ENCODE results near the gene SUSD2. TPM values are rescaled to one million over a fixed set of nuclear protein-coding genes. Genes with fewer than 3 reads are reported as not detected.
"Not testable (repeated sequence)": the region's sequence is repeated elsewhere in the genome, so short reads cannot be mapped to it uniquely, and the experiment has no call there.

SUSD2 gene
- total RNA-seq, 4 donors from 2014 or later: 10.7 to 367 (median 209) TPM

DNA sequence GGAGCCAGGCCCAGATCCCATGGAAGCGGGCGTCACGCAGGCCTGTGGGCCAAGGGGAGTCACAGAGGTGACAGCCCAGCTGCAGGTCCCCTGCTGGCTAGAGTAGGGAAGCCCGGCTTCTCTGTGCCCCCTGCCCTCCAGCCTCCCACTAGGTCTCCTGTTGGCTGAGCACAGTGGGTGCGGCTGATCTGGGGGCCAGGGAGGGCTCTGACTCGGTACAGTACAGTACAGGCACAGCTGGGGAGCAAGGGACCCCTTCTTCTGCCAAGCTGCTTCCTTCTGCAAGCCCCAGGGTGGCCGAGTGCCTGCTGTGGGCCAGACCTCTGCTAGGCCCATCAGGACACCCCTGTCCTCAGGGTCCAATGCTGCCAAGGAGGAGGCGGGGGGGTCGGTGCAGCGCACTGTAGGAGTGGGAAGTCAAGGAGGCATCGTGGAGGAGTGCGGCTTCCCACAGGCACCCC, 10.1 kb downstream of the SUSD2 start:
- Histone ChIP-seq H3K27me3 (no peaks in the 10 kb centered on the region), H3K4me3 (no peak overlapping the region), H3K27ac (no peak overlapping the region), H3K36me3 (no peaks in the 10 kb centered on the region), H3K9me3 (no peaks in the 10 kb centered on the region), H3K4me1 (peaks cover 0 to 12% (median 0%) of the 10 kb centered on the region in 4 donors)
- no peak for DNase-seq
- TF ChIP-seq POLR2A (IDR thresholded peaks at IDR 0.05): no peak
- TF ChIP-seq, protein P1, sequence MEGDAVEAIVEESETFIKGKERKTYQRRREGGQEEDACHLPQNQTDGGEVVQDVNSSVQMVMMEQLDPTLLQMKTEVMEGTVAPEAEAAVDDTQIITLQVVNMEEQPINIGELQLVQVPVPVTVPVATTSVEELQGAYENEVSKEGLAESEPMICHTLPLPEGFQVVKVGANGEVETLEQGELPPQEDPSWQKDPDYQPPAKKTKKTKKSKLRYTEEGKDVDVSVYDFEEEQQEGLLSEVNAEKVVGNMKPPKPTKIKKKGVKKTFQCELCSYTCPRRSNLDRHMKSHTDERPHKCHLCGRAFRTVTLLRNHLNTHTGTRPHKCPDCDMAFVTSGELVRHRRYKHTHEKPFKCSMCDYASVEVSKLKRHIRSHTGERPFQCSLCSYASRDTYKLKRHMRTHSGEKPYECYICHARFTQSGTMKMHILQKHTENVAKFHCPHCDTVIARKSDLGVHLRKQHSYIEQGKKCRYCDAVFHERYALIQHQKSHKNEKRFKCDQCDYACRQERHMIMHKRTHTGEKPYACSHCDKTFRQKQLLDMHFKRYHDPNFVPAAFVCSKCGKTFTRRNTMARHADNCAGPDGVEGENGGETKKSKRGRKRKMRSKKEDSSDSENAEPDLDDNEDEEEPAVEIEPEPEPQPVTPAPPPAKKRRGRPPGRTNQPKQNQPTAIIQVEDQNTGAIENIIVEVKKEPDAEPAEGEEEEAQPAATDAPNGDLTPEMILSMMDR (IDR thresholded peaks at IDR 0.05): no peak

DNA sequence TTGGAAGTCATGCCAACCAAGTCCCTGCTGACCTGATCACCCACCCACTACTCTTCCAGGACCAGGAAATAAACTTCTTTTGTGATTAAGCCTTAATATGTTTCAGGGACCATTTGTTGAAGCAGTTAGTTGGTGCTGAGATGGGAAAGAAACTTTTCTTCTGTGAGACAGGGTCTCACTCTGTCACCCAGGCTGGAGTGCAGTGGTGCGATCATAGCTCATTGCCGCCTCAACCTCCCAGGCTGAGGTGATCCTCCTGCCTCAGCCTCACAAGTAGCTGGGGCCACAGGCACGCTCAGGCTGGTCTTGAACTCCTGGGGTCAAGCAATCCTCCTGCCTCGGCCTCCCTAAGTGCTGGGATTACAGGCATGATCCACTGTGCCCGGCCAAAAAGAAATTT, 10.6 kb downstream of the SUSD2 start:
- no peak for DNase-seq
- Histone ChIP-seq H3K27me3 (no peaks in the 10 kb centered on the region), H3K4me3 (no peak overlapping the region), H3K9me3 (no peaks in the 10 kb centered on the region), H3K36me3 (no peaks in the 10 kb centered on the region), H3K27ac (no peak overlapping the region), H3K4me1 (peaks cover 0 to 12% (median 0%) of the 10 kb centered on the region in 4 donors)
- TF ChIP-seq, protein P1 (IDR thresholded peaks at IDR 0.05): no peak
- no peak for TF ChIP-seq POLR2A (IDR thresholded peaks at IDR 0.05)

DNA sequence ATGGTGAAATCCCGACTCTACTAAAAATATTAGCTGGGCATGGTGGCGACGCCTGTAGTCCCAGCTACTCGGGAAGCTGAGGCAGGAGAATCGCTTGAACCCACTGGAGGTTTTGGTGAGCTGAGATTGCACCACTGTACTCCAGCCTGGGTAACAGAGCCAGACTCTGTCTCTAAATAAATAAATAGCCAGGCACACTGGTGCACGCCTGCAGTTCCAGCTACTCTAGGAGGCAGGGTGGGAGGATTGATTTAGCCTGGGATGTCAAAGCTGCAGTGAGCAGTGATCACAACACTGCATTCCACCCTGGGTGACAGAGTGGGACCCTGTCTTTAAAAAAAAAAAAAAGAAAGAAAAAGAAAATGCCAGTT, 17.4 kb downstream of the SUSD2 start:
- no peak overlapping the region for H3K27ac ChIP-seq
- H3K36me3 ChIP-seq: no peaks in the 10 kb centered on the region
- H3K4me3 ChIP-seq: no peak overlapping the region
- H3K27me3 ChIP-seq: no peaks in the 10 kb centered on the region
- no peak for DNase-seq
- TF ChIP-seq, protein P1 (IDR thresholded peaks at IDR 0.05): no peak
- TF ChIP-seq POLR2A (IDR thresholded peaks at IDR 0.05): no peak
- H3K9me3 ChIP-seq: no peaks in the 10 kb centered on the region
- no peaks in the 10 kb centered on the region for H3K4me1 ChIP-seq

DNA sequence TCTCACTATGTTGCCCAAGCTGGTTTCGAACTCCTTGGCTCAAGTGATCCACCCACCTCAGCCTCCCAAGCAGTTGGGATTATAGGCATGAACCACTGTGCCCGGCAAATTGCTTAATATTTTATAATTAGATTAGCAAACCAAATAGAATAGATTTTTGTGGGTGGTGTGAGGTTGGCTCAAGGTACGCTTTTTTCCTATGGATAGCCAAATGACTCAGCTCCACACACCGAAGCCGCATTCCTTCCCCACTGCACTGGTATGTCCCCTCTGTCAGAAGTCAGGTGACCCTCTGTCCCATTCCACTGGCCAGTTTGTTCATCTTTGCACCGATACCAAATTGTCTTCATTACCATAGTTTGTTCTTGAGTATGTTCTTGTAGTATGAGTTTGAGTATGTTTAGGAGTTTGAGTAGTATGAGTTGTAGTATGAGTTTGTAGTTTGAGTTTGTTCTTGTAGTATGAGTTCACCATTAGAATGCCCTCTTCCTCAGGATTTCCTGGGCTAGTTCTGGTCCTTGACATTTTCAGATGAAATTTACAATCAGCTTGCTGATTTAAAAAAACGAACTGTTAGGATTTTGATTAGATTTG, 19.4 kb downstream of the SUSD2 start:
- H3K27me3 ChIP-seq: no peaks in the 10 kb centered on the region
- H3K9me3 ChIP-seq: no peaks in the 10 kb centered on the region
- DNase-seq: no peak
- no peak overlapping the region for H3K27ac ChIP-seq
- no peaks in the 10 kb centered on the region for H3K36me3 ChIP-seq
- H3K4me3 ChIP-seq: no peak overlapping the region
- H3K4me1 ChIP-seq: no peaks in the 10 kb centered on the region
- no peak for TF ChIP-seq POLR2A (IDR thresholded peaks at IDR 0.05)
- TF ChIP-seq, protein P1 (IDR thresholded peaks at IDR 0.05): no peak

DNA sequence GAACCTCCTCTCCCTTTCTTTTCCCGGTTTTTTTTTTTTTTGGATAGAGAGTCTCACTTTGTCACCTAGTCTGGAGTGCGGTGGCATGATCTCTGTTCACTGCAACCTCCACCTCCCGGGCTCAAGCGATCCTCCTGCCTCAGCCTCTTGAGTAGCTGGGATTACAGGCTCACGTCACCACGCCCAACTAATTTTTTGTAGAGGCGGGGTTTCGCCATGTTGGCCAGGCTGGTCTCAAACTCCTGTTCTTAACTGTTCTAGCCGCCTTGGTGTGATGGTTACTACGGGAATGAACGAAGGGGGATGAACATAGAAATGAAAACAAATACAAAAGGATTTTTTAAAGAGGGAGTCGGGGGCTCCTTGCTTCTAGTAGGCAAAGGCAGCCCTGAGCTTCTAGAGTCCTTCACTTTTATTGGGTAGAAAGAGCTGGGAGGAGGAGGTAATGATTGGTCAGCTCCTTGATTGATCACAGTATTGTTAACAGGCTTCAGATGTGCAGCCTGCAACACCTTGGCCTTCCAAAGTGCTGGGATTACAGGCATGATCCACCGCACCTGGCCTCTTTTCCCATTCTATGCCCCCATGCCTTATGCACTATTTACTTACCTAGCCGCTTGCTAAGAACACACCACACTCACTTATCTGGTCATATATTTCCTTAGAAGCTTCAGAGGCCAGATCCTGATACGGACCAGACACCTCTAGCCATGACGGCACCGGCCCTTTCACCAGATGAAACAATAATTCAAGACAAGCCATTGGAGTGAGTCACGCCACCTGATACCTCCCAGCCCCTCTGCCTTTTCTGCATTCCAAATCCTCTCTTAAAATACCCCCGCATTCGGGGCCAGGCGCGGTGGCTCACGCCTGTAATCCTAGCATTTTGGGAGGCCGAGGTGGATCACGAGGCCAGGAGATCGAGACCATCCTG, 20.7 kb downstream of the SUSD2 start:
- H3K9me3 ChIP-seq: no peaks in the 10 kb centered on the region
- TF ChIP-seq, protein P1 (IDR thresholded peaks at IDR 0.05): no peak
- no peak for TF ChIP-seq POLR2A (IDR thresholded peaks at IDR 0.05)
- no peaks in the 10 kb centered on the region for H3K36me3 ChIP-seq
- no peak for DNase-seq
- H3K4me3 ChIP-seq: no peak overlapping the region
- H3K27ac ChIP-seq: no peak overlapping the region
- H3K4me1 ChIP-seq: no peaks in the 10 kb centered on the region
- no peaks in the 10 kb centered on the region for H3K27me3 ChIP-seq

DNA sequence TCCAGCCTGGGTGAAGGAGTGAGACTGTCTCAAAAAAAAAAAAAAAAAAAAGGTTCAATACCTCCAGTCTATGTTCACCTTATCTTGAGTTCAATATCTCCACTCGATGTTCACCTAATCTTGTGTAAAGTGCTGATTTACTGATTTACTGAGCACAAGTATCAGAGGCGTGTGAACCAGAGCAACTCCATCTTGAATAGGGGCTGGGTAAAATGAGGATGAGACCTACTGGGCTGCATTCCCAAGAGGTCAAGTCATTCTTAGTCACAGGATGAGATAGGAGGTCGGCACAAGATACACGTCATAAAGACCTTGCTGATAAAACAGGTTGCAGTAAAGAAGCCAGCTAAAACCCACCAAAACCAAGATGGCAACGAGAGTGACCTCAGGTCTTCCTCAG, 22.6 kb downstream of the SUSD2 start:
- H3K27me3 ChIP-seq, H3K36me3 ChIP-seq, H3K27ac ChIP-seq, H3K4me3 ChIP-seq, H3K9me3 ChIP-seq, DNase-seq: not testable (repeated sequence)
- H3K4me1 ChIP-seq: peaks cover 0 to 15% (median 4%) of the 10 kb centered on the region in 4 donors

All from Peyer's patch (tissue), 4 donors.